Measurements from ENCODE around the gene OSBPL9.

OSBPL9 gene

GRCh38 chr1:51620470-51620869, 3.6 kb downstream of the OSBPL9 start:
- DNase-seq (ENCODE audit: low read depth): no peak

GRCh38 chr1:51621161-51621560, 4.3 kb downstream of the OSBPL9 start:
- TF ChIP-seq CTCF (IDR thresholded peaks at IDR 0.05; ENCODE audit: insufficient read depth, low read depth, low read length, missing control alignments): no peak
- DNase-seq (ENCODE audit: low read depth): no peak
- no peak overlapping the region for H3K4me3 ChIP-seq (ENCODE audit: low read depth, low read length)

More at GRCh38 chr1:51620470-51620869, 3.6 kb downstream of the OSBPL9 start:
- H3K4me3 ChIP-seq (ENCODE audit: low read depth, low read length): no peak overlapping the region
- no peak for TF ChIP-seq CTCF (IDR thresholded peaks at IDR 0.05; ENCODE audit: insufficient read depth, low read depth, low read length, missing control alignments)

- H3K4me3 ChIP-seq (ENCODE audit: low read depth, low read length): no peak overlapping the region
- DNase-seq (ENCODE audit: low read depth): no peak
- no peak for TF ChIP-seq CTCF (IDR thresholded peaks at IDR 0.05; ENCODE audit: insufficient read depth, low read depth, low read length, missing control alignments)
These were observed 5.1 kb downstream of the OSBPL9 start for GRCh38 chr1:51621841-51622454.

GRCh38 chr1:51622455-51622913, 5.6 kb downstream of the OSBPL9 start:
- no peak overlapping the region for H3K4me3 ChIP-seq (ENCODE audit: low read depth, low read length)
- DNase-seq (ENCODE audit: low read depth): peak; percentile 20
- no peak for TF ChIP-seq CTCF (IDR thresholded peaks at IDR 0.05; ENCODE audit: insufficient read depth, low read depth, low read length, missing control alignments)

- H3K4me3 ChIP-seq (ENCODE audit: low read depth, low read length): no peak overlapping the region
- DNase-seq (ENCODE audit: low read depth): no peak
- TF ChIP-seq CTCF (IDR thresholded peaks at IDR 0.05; ENCODE audit: insufficient read depth, low read depth, low read length, missing control alignments): no peak
These were observed 6.1 kb downstream of the OSBPL9 start for GRCh38 chr1:51623025-51623424.

GRCh38 chr1:51623450-51623849, 6.6 kb downstream of the OSBPL9 start:
- H3K4me3 ChIP-seq (ENCODE audit: low read depth, low read length): no peak overlapping the region

More at GRCh38 chr1:51623450-51623849, 6.6 kb downstream of the OSBPL9 start:
- DNase-seq (ENCODE audit: low read depth): no peak
- TF ChIP-seq CTCF (IDR thresholded peaks at IDR 0.05; ENCODE audit: insufficient read depth, low read depth, low read length, missing control alignments): no peak
